ENCODE data around the gene ARID3A.

ARID3A gene

GRCh38 chr19:1006711-1007398 lies 81.0 kb downstream of the ARID3A start:
- DNase-seq, result no peak

GRCh38 chr19:1007399-1008251 lies 81.8 kb downstream of the ARID3A start:
- DNase-seq, result no peak

GRCh38 chr19:1008268-1009040 lies 82.6 kb downstream of the ARID3A start:
- DNase-seq, result no peak

- DNase-seq, result no peak
These were observed 83.5 kb downstream of the ARID3A start for GRCh38 chr19:1009041-1009980.

GRCh38 chr19:1009981-1010538 lies 84.2 kb downstream of the ARID3A start:
- DNase-seq, result no peak

- DNase-seq, result no peak
These were observed 85.0 kb downstream of the ARID3A start for GRCh38 chr19:1010586-1011510.

- no peak for DNase-seq
These were observed 86.0 kb downstream of the ARID3A start for GRCh38 chr19:1011831-1012333.

- DNase-seq, result no peak
These were observed 86.5 kb downstream of the ARID3A start for GRCh38 chr19:1012334-1012733.

GRCh38 chr19:1013218-1013617 lies 87.4 kb downstream of the ARID3A start:
- no peak for DNase-seq

GRCh38 chr19:1014161-1015060 lies 88.6 kb downstream of the ARID3A start:
- no peak for DNase-seq

GRCh38 chr19:1015061-1015781 lies 89.4 kb downstream of the ARID3A start:
- DNase-seq, result no peak

GRCh38 chr19:1015782-1016646 lies 90.2 kb downstream of the ARID3A start:
- DNase-seq, result no peak

GRCh38 chr19:1016647-1017114 lies 90.8 kb downstream of the ARID3A start:
- no peak for DNase-seq

GRCh38 chr19:1017115-1017905 lies 91.5 kb downstream of the ARID3A start:
- no peak for DNase-seq

GRCh38 chr19:1017906-1018305 lies 92.1 kb downstream of the ARID3A start:
- DNase-seq, result no peak

- no peak for DNase-seq
These were observed 92.6 kb downstream of the ARID3A start for GRCh38 chr19:1018393-1018792.
